GM19025 (cell line): Measurements from ENCODE around the gene LLPH.
"Not testable (repeated sequence)": the region's sequence is repeated elsewhere in the genome, so short reads cannot be mapped to it uniquely, and the experiment has no call there.

Experiments used
- ATAC-seq: cut with Tn5 transposase; IDR thresholded peaks from one replicate; pipeline ENCODE4 v1.9.1; 2021; ENCODE audit warnings: mild to moderate bottlenecking, low read depth, moderate library complexity; ENCODE audit not compliant: unreplicated experiment

The LLPH gene

DNA sequence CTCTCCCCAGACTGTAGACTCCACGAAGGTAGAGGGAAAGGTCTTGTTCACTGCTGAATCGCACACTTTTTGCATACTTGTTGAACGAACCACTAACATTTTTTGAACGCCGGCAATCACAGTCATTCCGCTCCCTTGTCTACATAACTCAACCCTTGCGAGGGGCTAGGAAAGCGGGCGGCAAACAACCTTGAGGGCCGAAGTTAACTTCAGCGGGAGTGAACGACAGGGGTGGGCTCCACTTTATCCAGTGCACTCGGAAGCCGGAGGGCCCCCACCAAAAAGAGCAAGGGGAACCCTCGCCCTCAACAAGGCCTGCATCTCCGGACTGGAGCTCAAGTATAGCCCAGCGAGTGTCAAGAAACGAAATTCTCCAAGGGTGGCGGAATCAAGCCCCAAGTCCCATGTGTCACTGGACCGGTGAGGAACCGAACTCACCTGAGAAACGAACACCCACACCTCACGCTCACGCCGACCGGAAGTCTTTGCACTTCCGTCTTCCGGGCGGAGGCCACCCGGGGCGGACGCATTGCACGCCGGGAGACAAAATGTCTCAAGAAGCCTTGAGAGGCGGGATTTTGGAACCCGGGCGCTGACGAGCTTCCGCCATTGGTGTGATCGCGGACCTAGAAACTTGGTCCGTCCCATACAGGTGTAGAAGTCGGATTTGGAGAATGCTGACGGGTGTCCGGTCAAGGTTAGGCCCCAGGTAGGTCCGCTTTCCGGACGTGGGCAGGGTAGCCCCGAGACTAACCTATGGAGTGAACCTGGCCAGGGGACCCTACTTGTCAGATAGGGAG, at the start of gene LLPH:
TSS of gene LLPH (minus strand) at position 484 of the 800 bp plus-strand sequence. CDS start 1,644 bp downstream, outside the sequence.
- peak; percentile 99 for ATAC-seq

- ATAC-seq: no peak
Observed at GRCh38 chr12:66176105-66176900, 45.8 kb upstream of the LLPH start.

DNA sequence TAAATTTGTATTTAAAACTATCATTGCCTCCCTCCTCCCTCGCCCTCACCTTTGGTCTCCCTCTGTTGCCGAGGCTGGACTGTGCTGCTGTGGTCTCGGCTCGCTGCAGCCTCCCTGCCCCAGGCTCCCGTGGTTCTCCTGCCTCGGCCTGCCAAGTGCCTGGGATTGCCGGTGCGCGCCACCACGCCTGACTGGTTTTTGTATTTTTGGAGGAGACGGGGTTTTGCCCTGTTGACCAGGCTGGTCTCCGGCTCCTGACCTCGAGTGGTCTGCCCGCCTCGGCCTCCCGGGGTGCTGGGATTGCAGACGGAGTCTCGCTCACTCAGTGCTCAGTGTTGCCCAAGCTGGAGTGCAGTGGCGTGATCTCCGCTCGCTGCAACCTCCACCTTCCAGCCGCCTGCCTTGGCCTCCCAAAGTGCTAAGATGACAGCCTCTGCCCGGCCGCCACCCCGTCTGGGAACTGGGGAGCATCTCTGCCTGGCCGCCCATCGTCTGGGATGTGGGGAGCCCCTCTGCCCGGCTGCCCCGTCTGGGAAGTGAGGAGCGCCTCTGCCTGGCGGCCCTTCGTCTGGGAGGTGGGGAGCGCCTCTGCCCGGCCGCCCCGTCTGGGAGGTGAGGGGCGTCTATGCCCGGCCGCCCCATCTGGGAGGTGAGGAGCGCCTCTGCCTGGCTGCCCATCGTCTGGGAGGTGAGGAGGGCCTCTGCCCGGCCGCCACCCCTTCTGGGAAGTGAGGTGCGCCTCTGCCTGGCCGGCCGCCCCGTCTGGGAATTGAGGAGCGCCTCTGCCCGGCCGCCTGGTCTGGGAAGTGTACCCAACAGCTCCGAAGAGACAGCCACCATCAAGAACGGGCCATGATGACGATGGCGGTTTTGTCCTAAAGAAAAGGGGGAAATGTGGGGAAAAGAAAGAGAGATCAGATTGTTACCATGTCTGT, 44.1 kb upstream of the LLPH start:
- ATAC-seq: not testable (repeated sequence)

DNA sequence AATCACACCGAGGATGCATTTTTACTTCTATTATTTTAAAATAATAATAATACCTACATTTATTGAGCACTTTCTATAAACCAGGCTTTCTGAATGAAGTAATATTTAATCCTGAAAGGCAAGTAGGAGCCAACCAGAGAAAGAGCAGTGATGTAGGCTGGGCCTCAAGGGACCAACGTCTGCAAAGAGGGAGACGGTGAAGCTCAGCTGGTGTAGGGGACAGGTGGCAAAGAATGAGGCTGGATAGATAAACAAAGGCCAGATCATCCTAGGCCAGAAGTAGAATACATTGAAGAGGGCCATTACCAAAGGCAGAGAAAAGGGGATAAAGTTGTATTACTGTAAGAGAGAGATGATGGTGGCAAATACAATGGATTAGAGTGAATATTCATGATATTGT, 40.1 kb upstream of the LLPH start:
- no peak for ATAC-seq

DNA sequence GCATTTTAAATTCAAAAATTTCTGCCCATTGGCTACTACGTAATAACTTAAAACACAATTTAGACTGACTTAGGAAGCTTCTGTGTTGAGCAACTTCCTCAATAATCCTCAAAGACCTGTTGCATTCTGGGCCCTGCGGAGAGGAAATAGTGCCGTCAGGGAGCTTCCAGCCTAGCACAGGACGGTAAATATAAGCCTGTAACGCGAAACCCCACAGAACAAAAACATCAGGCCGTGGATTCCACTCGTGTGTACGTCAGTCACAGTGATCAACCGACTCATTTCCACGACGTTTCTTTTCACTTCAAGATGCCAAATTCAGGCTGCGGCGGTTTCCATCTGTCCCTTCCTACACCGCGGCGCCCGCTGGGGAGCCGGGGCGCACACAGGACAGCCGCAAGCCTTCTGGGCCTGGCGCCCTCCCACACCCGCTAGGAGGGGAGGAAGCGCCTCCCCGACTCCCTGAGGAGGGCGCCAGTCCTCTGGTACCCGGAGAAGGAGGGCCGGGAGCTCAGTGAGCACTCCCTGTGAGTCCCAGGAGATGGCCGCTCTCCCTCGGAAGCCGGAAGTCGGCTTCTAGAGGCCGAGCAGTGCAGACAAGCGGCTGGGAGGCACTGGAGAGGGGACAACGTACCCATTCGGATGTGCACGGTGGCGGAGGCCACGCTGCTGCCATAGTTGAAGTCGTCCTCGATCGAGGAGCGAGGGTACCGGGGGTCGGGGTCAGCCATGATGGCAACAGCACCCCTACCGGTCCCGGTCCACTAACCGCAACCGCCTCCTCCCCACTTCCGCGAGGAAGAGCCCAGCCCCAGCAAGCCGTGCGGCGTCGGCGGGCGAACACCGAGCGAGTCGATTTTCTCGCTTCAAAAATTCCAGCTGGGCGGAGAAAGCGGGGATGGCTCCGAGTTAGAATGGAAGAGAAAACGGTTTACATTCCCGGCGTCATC, 38.9 kb upstream of the LLPH start, which contains the start of gene TMBIM4:
TSS of gene TMBIM4 (minus strand) at position 776 of the 950 bp plus-strand sequence. CDS start at position 731, 45 bp downstream.
- peak; percentile 77 for ATAC-seq

DNA sequence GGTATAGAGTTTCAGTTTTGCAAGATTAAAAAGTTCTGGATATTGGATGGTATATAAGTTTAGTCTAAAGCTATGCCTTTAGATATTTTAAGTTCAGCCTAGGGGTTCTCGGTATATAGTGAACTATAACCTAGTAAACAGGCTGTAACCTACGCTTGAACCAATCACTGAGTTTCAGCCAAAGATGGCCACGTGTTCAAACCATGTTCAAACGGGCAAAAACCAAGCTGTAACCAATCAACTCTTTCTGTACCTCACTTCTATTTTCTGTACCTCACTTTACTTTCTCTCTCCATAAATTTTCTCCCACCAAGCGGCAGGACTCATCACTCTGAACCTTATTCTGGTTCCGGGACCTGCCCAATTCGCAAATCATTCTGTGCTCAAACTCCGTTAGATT, 37.9 kb upstream of the LLPH start:
- ATAC-seq: no peak

- ATAC-seq: no peak
Observed at GRCh38 chr12:66166561-66166960, 36.0 kb upstream of the LLPH start.

- no peak for ATAC-seq
Observed at GRCh38 chr12:66165141-66165540, 34.6 kb upstream of the LLPH start.

GRCh38 chr12:66164349-66164821, 33.8 kb upstream of the LLPH start:
- ATAC-seq: no peak

DNA sequence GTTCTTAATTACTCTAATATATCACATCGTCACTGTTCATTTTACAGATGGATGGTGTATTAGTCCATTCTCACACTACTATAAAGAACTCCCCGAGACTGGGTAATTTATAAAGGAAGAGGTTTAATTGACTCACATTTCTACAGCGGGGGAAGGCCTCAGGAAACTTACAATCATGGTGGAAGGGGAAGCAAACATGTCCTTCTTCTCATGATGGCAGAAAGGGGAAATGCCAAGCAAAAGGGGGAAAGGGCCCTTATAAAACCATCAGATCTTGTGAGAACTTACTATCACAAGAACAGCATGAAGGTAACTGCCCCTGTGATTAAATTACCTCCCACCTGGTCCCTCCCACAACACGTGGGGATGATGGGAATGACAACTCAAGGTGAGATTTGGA, 32.7 kb upstream of the LLPH start:
- no peak for ATAC-seq

DNA sequence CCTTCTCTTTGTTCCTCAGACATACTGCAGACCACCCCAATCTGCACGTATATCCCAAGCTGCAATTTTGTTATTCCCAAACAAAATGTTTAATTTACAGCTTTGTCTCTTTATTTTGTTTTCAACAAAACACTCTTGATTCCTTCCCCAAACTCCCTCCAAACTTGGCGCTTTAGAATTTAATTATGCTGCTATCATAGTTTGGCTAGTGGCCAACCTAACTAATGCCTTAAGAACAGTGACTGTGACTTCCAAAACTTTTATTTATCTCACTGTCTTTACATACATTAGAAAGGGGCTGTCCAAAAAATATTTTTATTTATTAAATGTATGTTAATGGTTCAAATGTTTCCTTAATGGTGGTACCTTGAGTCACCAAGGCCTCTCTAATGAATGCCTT, 32.2 kb upstream of the LLPH start:
- no peak for ATAC-seq

DNA sequence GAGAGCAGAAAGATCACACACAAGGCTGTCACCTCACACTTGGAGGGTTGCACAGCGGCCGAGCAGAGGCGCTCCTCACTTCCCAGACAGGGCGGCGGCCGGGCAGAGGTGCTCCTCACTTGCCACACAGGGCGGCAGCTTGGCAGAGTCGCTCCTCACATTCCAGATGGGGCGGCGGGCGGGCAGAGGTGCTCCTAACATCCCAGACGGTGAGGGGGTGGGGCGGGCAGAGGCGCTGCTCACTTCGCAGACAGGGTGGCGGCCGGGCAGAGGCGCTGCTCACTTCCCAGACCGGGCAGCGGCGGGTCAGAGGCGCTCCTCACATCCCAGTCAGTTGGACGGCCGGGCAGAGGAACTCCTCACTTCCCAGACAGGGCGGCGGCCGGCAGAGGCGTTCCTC, 30.2 kb upstream of the LLPH start:
- ATAC-seq: no peak

- ATAC-seq: no peak
Observed at GRCh38 chr12:66159123-66159522, 28.6 kb upstream of the LLPH start.

- no peak for ATAC-seq
Observed at GRCh38 chr12:66156654-66157053, 26.1 kb upstream of the LLPH start.

GRCh38 chr12:66154776-66155175, 24.2 kb upstream of the LLPH start:
- no peak for ATAC-seq

DNA sequence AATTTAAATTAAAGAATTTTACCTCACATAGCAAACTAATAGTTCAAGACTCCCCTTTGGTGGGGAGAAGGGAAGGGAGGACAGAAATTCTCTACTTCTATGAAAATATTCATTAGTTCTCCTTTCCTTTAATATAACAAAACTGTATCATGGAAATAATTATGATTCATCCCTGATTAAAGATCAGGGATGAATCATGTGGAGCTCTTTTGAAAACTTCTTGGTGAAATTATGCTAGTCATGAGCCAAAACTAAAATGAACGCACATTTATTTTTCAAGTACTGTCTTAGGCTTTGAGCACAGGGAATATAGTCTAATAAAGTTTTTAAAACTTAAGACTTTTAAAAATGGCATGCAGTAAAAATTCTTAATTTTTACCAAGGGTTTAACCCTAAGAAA, 22.2 kb upstream of the LLPH start:
- no peak for ATAC-seq

DNA sequence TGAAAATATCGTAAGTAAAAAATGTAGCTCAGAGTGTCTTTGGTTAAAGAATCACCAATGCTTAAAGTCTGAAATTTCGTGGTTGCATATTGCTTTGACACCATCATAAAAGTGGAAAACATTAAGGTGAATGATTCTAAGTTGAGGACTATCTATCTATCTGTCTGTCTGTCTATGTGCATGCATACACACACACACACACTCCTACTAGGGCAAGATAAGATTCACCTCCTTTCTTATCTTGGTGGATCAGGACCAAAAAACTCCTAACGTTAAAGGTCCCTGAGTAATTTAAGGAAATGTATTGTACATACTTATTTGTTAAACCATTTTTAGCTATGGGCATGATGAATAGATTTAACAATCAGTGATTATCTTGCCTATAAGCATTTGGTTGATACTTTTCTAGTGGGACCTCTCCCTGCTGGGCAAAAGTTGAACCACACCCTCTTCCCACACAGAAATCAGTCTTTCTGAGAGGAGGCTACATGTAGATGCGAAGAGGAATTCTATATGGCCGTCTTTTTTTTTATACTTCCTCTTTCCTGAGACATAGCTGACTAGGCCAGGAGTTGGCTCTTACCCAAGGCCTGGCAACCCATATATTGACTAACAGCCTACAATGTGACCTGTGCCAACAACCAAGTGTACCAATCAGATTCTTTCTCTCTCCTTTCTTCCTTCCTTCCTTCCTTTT, 19.3 kb upstream of the LLPH start:
- ATAC-seq: no peak

- ATAC-seq: no peak
Observed at GRCh38 chr12:66144791-66145754, 14.5 kb upstream of the LLPH start.
